Hepatic stellate cell (primary cell): ENCODE data around the gene EFCAB8.
A peak's percentile ranks its signal among the peaks of the same experiment; 100 is the strongest.
"Not testable (repeated sequence)": the region's sequence is repeated elsewhere in the genome, so short reads cannot be mapped to it uniquely, and the experiment has no call there.

Experiments
- DNase-seq: peaks from one replicate; pipeline ENCODE4 v3.0.0; 2011; ENCODE audit warnings: low spot score

EFCAB8 gene

DNA sequence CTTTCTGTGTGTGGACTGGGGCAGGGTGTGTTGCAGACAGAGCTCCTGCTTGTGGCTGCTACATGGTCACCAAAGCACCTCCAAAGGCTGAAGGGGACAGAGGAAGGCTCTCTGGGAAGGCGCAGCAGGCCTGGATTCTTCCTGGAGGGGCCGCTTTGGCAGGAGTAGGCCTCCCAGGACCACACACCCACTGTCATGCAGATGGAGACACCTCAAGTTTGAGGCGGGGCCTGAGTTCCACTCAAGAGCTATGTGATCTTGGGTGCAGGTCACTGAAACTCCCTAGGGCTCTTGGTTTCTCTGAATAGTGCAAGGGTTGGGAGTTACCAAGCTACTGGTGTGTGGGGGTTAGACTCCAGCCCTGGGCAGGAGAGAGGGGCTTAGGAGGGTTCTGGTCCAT, 27.9 kb downstream of the EFCAB8 start:
- no peak for DNase-seq

DNA sequence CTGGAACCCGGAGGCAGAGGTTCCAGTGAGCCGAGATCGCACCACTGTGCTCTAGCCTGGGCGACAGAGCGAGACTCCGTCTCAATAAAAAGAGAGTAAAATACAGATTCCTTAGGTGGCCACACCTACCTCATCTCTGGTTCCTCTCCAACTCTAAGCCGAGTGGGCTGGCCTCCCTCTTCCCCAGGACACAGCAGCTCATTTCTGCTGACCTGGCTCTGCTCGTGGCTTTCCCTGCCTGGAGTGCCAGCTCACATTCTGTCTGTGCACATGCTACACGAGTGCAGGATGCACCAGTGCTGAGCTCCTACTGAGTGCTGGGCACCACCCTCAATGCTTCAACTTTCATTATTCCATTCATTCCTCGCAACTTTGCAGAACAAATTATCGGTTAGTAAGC, 28.8 kb downstream of the EFCAB8 start:
- DNase-seq, result no peak

DNA sequence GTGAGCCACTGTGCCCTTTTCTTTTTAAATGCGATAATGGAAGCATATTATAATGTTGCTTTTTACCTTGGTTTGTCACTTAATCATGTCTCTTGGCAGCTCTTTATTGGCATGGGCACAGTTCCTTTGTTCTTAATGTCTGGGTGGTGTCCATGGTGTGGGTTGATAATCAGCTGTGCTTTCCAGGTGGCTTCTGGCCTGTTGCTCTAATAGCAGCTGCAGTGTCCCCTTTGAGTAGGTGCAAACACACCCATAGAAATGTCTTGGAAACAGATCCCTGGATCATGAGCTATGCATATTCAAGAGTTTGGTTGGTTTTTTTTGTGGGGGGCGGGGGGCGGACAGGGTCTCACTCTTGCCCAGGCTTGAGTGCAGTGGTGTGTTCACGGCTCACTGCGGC, 29.9 kb downstream of the EFCAB8 start:
- no peak for DNase-seq

DNA sequence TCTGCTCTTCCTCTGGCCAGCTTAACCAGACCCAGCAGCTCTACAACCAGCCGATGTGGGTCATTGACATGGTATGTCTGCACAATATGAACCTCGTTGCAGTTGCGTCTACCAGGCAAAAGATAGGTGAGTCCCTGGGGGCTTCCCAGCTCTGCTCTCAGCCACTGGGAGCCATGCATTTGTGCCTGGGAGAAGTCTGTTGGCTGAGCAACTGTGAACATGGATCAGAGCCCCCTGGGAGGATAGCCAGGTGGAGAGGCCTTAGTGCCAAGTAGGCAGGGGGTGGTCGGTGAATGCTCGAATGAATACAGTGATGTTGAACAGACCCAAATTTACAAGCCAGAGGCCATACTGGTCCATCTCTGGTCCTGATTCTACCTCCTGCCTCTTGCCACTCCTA, 30.6 kb downstream of the EFCAB8 start:
- no peak for DNase-seq

DNA sequence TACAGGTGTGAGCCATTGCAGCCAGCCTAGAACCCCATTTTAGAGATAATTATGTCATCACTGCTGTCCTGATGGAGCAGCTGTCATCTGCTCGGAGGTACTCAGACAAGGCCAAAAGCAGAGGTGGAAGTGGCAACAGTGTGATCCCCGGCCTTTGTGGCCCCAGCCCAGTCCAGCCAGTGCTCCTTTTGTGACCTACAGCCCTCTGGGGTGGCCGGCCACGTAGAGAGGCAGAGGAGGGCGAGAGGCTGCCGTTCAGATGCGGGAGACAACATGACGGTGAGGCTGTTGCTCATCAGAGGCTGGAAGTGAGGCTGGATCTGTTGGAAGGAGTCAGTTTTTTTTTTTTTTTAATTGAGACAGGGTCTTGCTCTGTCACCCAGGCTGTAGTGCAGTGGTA, 32.8 kb downstream of the EFCAB8 start:
- DNase-seq, result no peak

DNA sequence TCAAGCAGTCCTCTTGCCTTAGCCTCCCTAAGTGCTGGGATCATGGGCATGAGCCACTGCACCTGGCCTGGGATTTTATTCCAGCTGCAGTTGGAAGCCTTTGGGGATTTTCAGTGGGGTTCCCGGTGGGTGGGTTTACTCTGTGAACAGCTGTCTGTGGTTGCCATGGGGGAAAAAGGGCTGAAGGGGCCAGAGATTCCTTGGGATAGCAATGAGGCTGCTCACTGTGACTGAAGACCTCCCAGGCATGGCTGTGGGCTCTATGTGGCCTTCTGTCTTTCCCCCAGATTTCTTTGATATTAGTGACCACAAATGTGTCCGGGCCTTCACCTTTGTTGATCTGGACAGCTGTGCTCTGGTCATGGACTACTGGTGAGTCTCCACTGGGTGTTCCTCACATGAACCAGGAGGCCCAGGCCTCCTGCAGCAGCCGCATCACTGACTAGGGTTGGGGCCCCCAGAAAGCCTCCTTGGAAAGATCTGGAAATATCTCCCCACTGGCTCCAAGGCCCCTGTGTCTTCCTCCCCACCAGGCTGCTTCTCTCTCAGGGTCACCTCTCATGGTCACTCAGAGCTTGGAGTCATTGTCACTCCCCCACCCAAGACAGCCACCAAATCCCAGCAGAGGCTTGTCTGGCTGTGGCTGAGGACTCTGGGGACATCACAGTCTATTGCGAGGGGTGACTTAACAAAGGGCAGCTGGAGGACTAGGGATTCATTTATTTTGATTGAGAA, 33.4 kb downstream of the EFCAB8 start:
- DNase-seq, result no peak

DNA sequence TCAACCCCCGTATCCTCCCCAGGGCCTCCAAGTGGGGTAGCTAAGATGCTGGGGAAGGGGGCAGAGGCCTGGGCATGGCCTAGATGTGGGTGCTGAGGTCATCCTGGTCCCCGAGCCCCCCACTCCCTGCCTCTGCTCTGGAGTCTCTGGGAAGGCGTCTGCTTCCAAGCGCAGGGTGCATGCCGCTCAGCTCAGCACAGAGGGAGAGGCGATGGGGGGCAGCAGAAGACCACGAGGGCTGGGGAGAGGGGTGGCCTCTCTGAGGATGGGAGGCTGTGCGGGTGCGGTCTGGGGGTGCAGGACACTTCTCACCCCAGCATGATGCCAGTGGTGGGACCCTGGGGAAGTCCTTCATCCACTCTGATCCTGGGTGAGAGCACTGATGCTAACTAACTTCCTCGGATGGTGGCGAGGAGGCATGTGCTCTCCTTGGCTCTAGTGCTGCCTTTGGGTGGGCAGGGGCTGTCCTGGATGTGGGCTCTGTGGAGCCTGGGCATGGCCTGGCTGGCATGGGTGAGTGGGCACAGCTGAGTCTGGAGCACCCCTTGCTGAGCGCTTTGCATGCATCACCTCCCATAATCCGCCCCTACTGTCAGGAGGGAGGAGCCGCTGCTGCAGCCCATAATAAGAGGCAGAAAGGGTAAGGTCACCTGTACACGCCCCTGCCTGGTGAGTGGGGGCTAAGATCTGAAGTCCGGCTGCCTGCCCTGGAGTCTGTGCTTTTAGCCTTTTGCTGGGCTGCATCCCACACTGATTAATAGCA, 34.7 kb downstream of the EFCAB8 start:
- no peak for DNase-seq

DNA sequence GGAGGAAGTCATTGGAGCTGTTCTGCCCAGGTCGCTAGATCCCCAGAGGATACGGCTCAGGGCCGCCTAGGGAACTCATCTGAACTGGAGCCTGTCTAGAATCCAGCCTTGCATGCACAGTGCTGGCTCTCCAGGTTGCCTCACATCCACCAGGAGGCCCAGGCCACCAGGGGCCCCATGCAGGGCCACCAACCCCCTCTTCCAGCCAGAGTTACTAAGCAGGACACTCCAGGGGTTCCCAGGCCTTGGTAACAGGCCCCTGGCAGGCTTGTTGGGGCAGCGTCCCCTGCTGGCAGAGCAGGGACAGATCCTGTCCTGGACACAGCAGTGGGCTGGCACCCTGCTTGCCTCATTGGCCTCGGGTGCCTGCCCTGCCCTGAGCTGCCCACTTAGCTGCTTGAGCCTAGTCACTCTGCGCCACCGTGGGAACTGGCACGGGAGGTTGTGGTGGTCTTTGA, 35.3 kb downstream of the EFCAB8 start:
- DNase-seq, result no peak

DNA sequence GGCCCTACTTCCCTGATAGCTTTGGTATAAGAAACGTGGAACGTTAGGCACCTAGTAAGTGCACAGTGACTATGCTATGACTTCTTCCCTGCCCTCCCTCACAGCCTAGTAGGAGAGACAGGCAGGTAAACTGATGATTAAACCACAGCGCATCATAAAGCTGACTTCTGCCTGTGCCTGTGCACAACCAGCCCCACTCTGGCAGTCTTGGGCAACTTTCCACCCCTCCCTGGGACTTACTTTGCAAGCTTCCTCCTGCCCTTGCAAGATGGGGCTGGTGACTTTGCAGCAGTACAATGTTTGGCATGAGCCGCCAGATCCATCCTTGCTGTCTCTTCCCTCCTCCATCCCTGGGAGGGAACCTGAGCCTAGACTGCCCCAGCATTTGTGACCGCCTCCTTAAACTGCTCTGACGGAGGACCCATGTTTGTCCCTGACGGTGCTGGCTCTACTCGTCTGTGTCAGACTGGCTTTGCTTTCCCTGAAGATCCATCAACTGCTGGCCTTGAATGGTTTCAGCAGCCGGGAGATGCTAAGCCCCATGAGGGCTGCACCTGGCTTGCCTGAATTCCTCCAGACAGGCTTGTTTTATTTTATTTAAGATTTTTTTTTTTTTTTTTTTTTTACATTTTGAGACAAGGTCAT, 36.1 kb downstream of the EFCAB8 start:
- DNase-seq, result no peak

DNA sequence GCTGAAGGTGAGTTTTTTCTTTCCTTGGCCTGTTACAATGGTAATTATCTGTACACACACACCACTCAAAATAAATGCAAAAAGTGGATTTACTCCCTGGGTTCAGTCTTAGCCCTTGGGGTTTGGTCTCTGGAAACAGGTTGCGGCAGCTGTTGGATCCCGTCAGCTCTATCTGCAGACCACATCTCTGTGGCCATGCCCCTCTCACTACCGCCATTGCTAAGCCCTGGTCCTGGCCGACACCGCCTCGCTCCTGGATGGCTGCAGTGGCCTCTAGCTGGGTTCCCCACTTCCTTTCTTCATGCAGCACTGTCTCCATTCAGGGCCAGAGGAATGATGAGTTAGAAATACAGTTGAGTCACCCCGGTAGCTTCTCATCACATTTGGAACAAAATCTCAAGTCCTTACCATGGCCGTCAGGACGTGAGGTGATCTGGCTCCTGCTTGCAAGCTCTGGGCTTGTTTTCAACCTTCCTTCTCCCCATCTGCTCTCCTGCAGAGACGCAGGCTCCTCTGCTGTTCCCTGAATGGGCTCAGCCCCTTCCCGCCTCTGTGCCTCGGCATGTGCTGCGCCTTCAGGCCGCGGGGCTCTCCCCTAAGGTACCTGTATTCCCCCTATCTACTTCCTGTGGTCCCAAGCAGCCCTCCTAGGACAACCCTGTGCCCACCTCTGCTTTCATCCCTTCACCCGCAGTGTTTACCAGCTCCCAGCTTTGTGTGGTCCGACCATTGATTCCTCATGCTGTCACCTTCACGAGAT, 38.0 kb downstream of the EFCAB8 start:
- DNase-seq, result no peak

DNA sequence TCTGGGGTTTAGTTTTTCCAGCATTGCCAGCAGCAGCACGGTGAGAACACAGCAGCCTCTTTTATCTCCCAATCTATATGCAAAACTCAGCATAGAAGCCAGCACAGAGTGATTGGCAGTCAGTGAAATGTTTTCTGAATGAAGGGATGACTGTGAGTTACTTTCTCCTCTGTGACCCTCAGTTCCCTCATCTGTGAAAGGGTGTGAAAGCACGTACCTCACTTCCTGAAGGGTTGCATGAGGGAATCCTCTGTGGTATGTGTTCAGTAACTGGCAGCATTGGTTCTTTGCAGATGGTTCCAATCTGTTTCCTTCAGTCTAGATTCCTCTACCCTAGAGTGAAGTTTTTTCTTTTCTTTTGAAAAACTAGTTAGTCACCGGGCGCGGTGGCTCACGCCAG, 40.0 kb downstream of the EFCAB8 start:
- peak; percentile 50 for DNase-seq

DNA sequence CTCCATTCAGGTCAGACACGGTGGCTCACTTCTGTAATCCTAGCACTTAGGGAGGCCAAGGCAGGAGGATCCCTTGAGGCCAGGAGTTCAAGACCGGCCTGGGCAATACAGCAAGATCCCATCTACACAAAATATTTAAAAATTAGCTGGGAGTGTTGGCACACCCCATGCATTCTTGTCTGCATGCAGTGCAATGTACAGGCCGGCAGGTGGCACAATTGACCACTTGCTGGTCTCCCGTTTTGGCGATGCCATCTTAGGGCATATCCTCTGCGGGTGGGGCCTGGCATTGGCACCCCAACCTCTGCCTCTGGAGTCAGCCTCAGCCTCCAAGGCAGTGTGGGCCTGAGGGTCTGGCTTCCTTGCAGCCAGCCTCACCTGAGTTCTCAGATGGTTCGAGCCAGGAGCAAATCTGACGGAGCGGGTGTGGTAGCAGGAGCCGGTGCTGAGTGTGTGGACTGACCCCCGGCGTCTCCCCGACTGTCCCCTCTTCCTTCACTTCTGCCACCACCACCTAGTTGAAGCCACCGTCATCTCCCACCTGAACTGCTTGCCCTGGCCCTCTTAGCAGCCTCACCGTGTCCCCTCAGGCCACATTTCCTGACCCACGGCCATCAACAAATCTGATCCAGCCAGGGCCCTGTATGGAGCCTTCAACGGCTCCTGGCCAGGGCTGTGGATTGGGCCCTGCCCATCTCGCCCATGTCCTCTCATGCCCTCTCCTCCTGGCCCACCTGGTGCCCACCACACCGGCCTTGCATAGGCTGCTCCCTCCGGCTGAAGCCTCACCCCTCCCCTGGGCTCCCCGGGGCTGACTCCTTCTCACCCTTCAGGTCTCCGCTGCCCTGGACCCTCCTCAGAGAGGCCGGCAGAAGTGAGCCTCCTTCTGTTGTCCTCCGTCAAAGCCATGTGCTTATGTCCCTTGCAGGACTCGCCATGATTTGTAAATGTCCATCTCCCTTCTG, 44.0 kb downstream of the EFCAB8 start:
- peak; percentile 80 for DNase-seq

DNA sequence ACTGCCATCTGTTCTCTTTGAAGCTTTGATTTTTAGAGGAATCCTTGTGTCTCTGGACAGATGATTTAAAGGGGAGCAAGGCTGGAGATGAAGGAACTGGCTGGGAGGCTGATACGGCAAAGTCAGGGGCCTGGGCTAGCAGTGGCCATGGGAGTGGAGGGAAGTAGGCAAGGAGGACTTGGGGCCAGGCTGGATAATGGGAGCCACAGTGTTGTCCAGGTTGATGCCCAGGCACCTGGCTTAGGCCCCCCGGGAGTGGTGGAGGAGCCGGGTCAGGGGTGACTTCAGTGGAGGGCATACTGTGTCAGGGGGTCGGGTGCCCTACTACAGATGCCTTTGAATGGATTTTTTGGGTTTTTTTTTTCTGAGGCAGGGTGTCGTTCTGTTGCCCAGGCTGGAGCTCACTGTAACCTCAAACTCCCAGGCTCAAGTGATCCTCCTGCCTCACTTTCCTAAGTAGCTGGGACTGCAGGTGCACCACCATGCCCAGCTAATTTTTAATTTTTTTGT, 45.0 kb downstream of the EFCAB8 start:
- no peak for DNase-seq

DNA sequence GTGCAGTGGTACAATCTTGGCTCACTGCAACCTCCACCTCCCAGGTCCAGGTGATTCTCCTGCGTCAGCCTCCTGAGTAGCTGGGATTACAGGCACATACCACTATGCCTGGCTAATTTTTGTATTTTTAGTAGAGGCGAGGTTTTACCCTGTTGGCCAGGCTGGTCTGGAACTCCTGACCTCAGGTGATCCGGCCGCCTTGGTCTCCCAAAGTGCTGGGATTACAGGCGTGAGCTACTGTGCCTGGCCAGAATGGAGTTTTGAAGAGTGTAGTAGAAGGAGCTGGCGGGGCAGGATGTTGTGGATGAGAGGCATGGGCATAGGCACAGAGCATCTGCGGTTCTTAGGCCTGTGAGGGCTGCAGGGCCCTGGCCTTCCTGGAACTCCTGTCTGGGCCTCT, 46.0 kb downstream of the EFCAB8 start:
- not testable (repeated sequence) for DNase-seq

DNA sequence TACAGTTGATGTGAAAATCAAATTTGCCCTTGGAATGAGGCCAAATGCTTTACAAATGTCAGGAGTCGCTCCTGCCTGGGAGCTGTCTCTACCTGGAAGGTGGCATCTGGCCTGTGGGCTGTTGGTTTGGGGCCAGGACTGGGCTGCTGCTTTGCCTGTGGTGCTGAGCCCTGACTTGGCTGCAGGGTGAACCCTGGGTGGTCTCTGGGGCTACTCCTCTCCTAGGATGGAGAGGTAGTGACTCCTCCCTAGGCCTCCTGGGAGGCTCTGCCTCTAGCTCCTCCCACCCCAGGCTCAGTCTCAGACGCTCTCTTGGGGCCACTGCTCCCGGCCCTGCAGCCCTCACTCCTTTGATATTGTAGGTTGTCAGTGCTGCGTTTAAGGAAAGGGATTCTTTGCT, 47.5 kb downstream of the EFCAB8 start:
- no peak for DNase-seq

DNA sequence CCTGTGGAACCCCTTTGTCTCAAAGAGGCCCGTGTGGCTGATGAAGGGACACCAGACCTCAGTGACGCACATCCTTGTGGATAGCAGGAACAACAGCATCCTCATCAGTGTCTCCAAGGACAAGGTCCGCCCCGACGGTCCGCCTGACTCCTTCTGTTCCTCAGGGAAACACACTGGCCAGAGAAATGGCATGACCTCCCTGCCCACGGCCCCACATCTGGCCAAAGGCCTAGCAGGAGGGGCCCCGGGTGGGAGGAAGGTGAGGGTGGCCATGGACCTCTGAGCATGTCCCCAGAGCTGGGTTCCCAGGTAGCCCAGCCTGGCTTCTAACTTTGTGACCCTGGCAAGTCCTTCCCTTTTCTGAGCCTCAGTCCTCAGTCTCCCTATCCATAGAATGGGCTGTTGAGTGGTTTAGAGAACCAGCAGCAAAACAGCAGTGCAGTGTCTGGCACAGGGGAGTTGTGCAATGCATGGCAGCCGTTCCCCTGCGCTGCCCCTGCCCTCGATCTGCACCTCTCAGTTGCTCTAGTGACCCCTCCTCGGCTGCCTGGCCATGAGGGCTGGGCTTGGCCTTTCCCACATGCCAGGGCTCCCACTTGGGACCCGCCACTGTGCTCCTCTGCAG, 48.3 kb downstream of the EFCAB8 start:
- DNase-seq, result no peak

DNA sequence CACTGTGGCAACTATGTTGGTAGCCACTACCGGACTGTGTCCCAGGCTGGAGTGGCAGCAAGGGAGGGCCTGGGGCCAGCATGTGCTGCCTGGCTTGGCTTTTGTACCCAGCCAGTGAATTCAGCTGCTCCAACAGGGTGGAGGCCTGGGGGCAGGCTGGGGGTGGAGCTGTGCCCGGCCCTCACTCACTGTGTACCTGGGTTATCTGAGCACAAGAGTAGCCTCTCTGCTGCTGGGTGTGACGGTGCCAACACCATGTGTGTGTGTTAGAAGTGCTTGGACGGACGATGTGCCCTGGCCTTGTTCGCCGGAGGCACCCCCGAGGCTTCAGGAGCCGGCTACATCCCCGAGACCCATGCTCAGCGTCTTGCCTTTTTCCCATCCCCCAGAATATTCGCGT, 49.2 kb downstream of the EFCAB8 start:
- DNase-seq, result no peak

DNA sequence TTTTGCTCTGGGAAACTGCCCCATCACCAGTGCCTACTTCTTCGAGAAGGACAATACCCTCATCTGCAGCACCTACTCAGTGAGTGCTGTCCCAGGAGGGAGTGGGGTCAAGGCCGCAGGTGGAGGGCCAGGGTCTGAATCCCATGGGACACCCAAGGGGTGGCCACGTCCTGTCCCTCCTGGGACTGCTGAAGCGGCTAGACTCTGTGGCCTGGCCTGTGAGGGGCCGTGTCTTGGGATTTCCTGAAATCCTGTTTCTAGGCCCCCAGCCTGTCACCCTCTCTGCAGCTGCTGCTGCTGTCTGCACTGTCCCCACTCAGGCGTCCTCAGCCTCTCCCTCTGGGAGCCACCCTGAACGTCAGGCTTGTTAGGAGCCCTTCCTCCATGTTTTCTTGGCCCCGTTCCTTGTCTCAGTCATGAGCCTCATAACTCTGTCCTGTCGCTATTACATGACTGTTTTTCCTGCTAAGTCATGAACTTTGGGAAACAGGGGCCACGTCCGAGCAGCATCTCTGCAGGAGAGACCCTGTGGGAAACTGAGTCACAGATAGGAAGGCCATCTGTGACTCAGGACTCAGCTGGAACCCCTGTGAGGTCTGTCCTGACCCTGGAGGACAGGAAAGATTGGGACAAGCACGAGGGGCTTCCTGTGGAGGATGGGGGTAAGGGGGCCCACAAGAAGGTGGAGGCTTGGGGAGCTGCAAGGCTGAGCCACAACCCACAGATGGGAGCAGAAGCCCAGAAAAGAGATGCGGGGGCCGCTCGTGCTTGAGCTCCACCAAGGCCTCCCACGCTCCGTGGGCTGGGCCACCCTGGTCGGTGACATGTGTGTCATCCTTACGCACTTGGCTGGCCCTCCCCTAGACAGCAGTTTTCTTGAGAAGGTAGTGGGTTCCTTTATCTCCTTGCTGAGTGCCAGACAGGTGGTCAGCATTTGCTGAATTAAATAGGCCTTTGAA, 49.9 kb downstream of the EFCAB8 start:
- no peak for DNase-seq

DNA sequence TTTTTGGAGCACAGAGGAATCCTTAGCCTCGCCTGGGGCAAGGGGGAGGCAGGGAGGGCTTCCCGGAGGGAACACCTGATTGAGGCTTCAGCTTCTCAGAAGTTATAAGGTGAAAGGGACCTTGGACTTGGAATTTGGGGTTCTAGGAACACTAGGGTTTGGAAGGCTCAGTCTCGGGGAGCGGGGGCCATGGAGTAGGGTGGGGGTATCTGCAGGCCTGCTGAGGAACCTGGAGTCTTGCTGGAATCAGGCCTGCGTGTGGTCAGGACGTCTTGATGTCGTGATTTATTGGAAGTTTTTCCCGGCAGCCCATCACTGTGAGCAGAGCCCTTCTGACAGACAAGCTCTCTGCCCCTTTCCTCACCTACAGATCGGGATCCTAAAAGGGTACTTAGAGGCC, 50.7 kb downstream of the EFCAB8 start:
- no peak for DNase-seq
